ENCODE measurements around the gene LONP2.
"Not testable (repeated sequence)": the region's sequence is repeated elsewhere in the genome, so short reads cannot be mapped to it uniquely, and the experiment has no call there.

LONP2 gene

GRCh38 chr16:48370229-48370628 lies 126.1 kb downstream of the LONP2 start:
- DNase-seq (ENCODE audit: low spot score), result no peak

GRCh38 chr16:48370668-48371392 lies 126.7 kb downstream of the LONP2 start:
- DNase-seq (ENCODE audit: low spot score), result not testable (repeated sequence)

- no peak for DNase-seq (ENCODE audit: low spot score)
Measured at GRCh38 chr16:48371393-48371780, 127.3 kb downstream of the LONP2 start.

- no peak for DNase-seq (ENCODE audit: low spot score)
Measured at GRCh38 chr16:48372744-48373143, 128.6 kb downstream of the LONP2 start.

- no peak for DNase-seq (ENCODE audit: low spot score)
Measured at GRCh38 chr16:48373258-48374029, 129.3 kb downstream of the LONP2 start.

GRCh38 chr16:48374255-48374654 lies 130.2 kb downstream of the LONP2 start:
- DNase-seq (ENCODE audit: low spot score), result no peak

GRCh38 chr16:48377301-48377700 lies 133.2 kb downstream of the LONP2 start:
- DNase-seq (ENCODE audit: low spot score), result not testable (repeated sequence)

GRCh38 chr16:48378276-48378675 lies 134.2 kb downstream of the LONP2 start:
- no peak for DNase-seq (ENCODE audit: low spot score)

- DNase-seq (ENCODE audit: low spot score), result no peak
Measured at GRCh38 chr16:48378836-48379235, 134.7 kb downstream of the LONP2 start.

GRCh38 chr16:48381201-48381600 lies 137.1 kb downstream of the LONP2 start:
- no peak for DNase-seq (ENCODE audit: low spot score)

GRCh38 chr16:48382131-48382530 lies 138.0 kb downstream of the LONP2 start:
- no peak for DNase-seq (ENCODE audit: low spot score)

GRCh38 chr16:48383009-48383876 lies 139.1 kb downstream of the LONP2 start:
- no peak for DNase-seq (ENCODE audit: low spot score)

GRCh38 chr16:48383877-48384519 lies 139.9 kb downstream of the LONP2 start:
- DNase-seq (ENCODE audit: low spot score), result peak; percentile 69

- DNase-seq (ENCODE audit: low spot score), result no peak
Measured at GRCh38 chr16:48384520-48385252, 140.6 kb downstream of the LONP2 start.

- DNase-seq (ENCODE audit: low spot score), result peak; percentile 89
Measured at GRCh38 chr16:48385253-48386150, 141.4 kb downstream of the LONP2 start, which contains the start of gene SIAH1. Gene SIAH1 (minus strand): TSS chr16:48385413. CDS start chr16:48362428, 22,985 bp downstream.

GRCh38 chr16:48386559-48387312 lies 142.6 kb downstream of the LONP2 start:
- DNase-seq (ENCODE audit: low spot score), result no peak

GRCh38 chr16:48392407-48392806 lies 148.3 kb downstream of the LONP2 start:
- DNase-seq (ENCODE audit: low spot score), result no peak

- DNase-seq (ENCODE audit: low spot score), result no peak
Measured at GRCh38 chr16:48393485-48394354, 149.6 kb downstream of the LONP2 start.

All from NAMALWA (cell line).